Stimulated activated CD8-positive, alpha-beta memory T cell treated with anti-CD3 and anti-CD28 coated beads, Interleukin-15, amount 100 ng/mL, for 1 hour (primary cell): ENCODE results near the gene LMNTD2.

Experiments
- DNase-seq: peaks from one replicate; pipeline ENCODE4 v3.0.0-alpha.2; 2020; ENCODE audit warnings: low read depth

Gene LMNTD2

DNA sequence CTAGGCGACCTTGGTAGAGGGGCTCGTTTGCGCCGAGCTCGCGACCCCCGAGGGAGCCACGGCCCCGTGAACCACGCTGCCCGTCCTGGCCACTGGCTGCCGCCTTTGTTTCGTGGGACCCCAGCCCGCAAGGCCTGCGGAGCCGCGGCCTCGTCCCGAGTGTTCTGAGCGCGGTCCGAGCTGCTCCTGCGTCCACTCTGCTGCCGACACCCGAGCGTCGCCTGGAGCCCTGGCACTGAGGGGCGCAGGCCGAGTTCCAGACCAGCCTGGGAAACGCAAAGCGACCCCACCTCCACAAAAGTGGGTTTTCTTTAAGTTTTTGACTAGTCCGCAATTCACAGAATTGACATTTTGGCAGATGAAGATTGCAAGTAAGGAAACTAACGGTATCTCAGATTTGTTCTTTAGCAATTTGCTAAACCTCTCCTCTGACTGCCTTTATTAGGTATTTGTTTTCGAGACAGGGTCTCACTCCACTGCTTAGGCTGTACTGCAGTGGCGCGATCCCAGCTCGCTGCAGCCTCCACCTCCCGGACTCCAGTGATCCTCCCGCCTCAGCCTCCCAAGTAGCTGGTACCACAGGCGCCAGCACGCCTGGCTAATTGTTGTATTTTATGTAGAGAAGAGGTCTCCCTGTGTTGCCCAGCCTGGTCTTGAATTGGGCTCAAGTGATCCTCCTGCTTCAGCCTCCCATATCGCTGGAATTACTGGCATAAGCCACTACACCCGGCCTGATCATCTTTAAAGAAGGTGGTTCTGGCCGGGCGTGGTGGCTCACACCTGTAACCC lies 52.6 kb downstream of the LMNTD2 start:
- no peak for DNase-seq

GRCh38 chr11:506995-507726 lies 53.4 kb downstream of the LMNTD2 start, which contains the start of gene RNH1:
RNH1 (minus strand) TSS chr11:507242; CDS start chr11:502162, 5,080 bp downstream.
- DNase-seq = peak; percentile 98

DNA sequence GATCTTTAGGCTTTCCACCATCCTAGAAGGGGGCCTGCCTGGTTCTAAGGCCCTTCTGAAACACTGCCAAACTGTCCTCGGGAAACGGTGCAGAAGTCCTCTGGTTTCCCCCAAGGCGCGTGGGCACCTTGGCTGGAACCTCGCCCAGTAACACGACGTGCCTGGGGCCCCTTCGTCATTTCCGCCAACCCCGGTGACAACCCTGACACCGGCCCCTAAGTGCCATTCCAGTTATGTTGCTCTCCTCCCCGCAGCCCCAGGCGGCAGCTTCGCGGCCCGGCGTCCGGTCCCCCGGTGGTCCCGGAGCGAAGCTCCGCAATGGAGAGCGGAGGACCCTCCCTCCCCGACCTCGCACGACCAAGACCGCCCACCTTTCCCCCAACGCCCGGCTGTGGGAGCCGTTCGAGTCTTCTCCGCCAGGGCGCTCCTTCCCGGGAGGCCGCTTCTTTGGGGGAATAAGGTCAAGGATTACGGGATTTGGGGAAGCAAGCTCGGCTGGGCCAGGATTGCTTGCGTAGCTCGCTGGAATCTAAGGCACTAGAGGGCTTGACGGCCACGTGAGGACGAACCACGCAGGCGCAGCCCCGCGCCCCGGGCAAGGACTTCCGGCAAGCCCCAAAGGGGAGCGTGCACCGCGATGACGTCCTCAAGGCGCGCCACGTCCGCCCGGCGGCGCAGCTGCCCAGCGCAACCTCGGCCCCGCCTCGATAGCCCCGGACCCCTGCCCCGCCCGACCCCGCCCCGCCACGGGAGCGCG lies 54.1 kb downstream of the LMNTD2 start:
- peak; percentile 96 for DNase-seq

GRCh38 chr11:504994-505344 lies 55.6 kb downstream of the LMNTD2 start:
- no peak for DNase-seq
